Loucy (cell line): ENCODE data around the gene TBX5.

Experiments used
- H2AFZ ChIP-seq: fragments of 200-600 bp; sonication (generic); 2 replicates; pipeline ENCODE4 v1.6.0; 2016; ENCODE audit warnings: antibody characterized with exemption, mild to moderate bottlenecking, low read length, moderate library complexity
- H3F3A ChIP-seq: fragments of 200-600 bp; 2 replicates; pipeline ENCODE4 v1.6.0; 2016; ENCODE audit warnings: antibody characterized with exemption, low read depth, mild to moderate bottlenecking
- H3K27me3 ChIP-seq: fragments of 200-600 bp; sonication (generic); 2 replicates; pipeline ENCODE4 v1.6.1; 2014; ENCODE audit warnings: low read length, mild to moderate bottlenecking; ENCODE audit not compliant: insufficient read depth, poor library complexity, severe bottlenecking
- H3K36me3 ChIP-seq: fragments of 200-600 bp; sonication (generic); 2 replicates; pipeline ENCODE4 v1.6.1; 2016; ENCODE audit warnings: low read length; ENCODE audit not compliant: insufficient read depth
- H3K4me1 ChIP-seq: fragments of 200-600 bp; sonication (generic); 2 replicates; pipeline ENCODE4 v1.5.1; 2014; ENCODE audit warnings: low read length, mild to moderate bottlenecking; ENCODE audit not compliant: insufficient read depth, poor library complexity, severe bottlenecking
- H3K4me2 ChIP-seq: fragments of 200-600 bp; sonication (generic); 2 replicates; pipeline ENCODE4 v1.6.0; 2014; ENCODE audit warnings: antibody characterized with exemption, low read length, low read depth, mild to moderate bottlenecking; ENCODE audit not compliant: poor library complexity, severe bottlenecking
- H3K4me3 ChIP-seq: fragments of 200-600 bp; sonication (generic); 2 replicates; pipeline ENCODE4 v1.5.1; 2014; ENCODE audit warnings: low read length, mild to moderate bottlenecking, mixed read lengths; ENCODE audit not compliant: poor library complexity, severe bottlenecking
- H3K79me2 ChIP-seq: fragments of 200-600 bp; sonication (generic); 2 replicates; pipeline ENCODE4 v1.6.1; 2014; ENCODE audit warnings: low read length; ENCODE audit not compliant: insufficient read depth
- H3K9ac ChIP-seq: fragments of 200-600 bp; sonication (generic); 2 replicates; pipeline ENCODE4 v1.6.0; 2014; ENCODE audit warnings: mild to moderate bottlenecking, low read depth, low read length, moderate library complexity; ENCODE audit not compliant: poor library complexity, severe bottlenecking
- H3K9me2 ChIP-seq: fragments of 200-600 bp; sonication (generic); replicated peaks from 2 replicates; pipeline ENCODE4 v1.6.1; 2016; ENCODE audit warnings: low read depth, low read length, mixed read lengths
- H3K9me3 ChIP-seq: fragments of 200-600 bp; sonication (generic); 2 replicates; pipeline ENCODE4 v1.6.1; 2014; ENCODE audit warnings: mild to moderate bottlenecking, antibody characterized with exemption, low read length, low read depth; ENCODE audit not compliant: insufficient read depth
- H4K20me1 ChIP-seq: fragments of 200-600 bp; sonication (generic); 2 replicates; pipeline ENCODE4 v1.6.0; 2014; ENCODE audit warnings: antibody characterized with exemption, low read length, mild to moderate bottlenecking; ENCODE audit not compliant: insufficient read depth, poor library complexity, severe bottlenecking
- EZH2phosphoT487 ChIP-seq: fragments of 200-600 bp; IDR thresholded peaks from 2 replicates; pipeline ENCODE4 v1.6.1; 2018; ENCODE audit warnings: antibody characterized with exemption, mild to moderate bottlenecking, moderate library complexity, borderline replicate concordance
- TF ChIP-seq, protein P1 (sequence below): fragments of 200-600 bp; sonication (generic); conservative IDR thresholded peaks from 2 replicates; pipeline ENCODE4 v1.5.1; 2014; ENCODE audit warnings: mild to moderate bottlenecking, antibody characterized with exemption, low read length

TBX5 gene

DNA sequence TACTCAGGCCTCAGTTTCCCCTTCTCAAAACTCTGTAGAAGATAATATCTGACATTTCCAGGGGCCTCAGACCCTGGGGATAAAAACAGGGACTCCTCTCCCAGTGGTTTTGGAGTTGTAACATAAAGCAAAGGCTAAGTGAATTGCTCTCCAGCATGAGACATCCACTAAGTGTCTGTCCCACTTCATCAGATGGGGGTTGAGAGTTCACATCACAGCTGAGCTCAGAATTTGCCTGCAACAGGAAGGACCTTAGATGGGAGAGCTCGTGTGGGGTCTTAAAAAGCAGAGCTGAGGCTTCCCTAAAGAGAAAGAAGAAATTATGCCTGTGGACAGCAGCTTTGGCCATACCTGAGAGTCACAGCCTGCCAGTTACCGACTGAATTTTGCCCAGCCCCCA, 61.1 kb downstream of the TBX5 start:
- Histone ChIP-seq H3F3A (no peaks in the 10 kb centered on the region), H3K9ac (no peak overlapping the region)
- no peak for TF ChIP-seq EZH2phosphoT487
- TF ChIP-seq, protein P1, sequence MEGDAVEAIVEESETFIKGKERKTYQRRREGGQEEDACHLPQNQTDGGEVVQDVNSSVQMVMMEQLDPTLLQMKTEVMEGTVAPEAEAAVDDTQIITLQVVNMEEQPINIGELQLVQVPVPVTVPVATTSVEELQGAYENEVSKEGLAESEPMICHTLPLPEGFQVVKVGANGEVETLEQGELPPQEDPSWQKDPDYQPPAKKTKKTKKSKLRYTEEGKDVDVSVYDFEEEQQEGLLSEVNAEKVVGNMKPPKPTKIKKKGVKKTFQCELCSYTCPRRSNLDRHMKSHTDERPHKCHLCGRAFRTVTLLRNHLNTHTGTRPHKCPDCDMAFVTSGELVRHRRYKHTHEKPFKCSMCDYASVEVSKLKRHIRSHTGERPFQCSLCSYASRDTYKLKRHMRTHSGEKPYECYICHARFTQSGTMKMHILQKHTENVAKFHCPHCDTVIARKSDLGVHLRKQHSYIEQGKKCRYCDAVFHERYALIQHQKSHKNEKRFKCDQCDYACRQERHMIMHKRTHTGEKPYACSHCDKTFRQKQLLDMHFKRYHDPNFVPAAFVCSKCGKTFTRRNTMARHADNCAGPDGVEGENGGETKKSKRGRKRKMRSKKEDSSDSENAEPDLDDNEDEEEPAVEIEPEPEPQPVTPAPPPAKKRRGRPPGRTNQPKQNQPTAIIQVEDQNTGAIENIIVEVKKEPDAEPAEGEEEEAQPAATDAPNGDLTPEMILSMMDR = no peak

DNA sequence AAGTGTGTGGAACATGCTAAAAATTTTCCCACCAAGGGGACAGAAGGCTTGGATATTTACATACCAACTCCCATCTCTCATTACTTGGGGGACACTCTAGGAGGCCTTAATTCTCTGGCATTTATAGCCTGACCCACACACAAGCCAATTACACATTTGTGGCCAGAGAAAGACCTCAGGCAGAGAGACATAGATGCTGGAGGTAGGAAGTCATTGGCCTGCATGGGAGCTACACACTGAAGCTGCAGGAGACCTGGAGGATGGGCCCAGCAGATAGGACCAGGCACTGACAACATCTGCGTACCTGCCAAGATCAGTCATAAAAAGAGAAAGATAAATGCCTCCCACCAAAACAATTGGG, 61.7 kb downstream of the TBX5 start:
- no peak for TF ChIP-seq EZH2phosphoT487
- TF ChIP-seq, protein P1 = no peak
- no peaks in the 10 kb centered on the region for H3F3A ChIP-seq
- H2AFZ ChIP-seq = no peak overlapping the region

More for the DNA sequence above, 61.1 kb downstream of the TBX5 start:
- Histone ChIP-seq H4K20me1 (no peaks in the 10 kb centered on the region), H3K36me3 (no peaks in the 10 kb centered on the region), H3K9me2 (no peaks in the 10 kb centered on the region), H3K9me3 (no peaks in the 10 kb centered on the region; the same call in 1 of the 2 replicates), H3K27me3 (no peaks in the 10 kb centered on the region), H2AFZ (no peak overlapping the region), H3K79me2 (no peaks in the 10 kb centered on the region), H3K4me1 (no peaks in the 10 kb centered on the region), H3K4me2 (no peak overlapping the region), H3K4me3 (no peak overlapping the region)

DNA sequence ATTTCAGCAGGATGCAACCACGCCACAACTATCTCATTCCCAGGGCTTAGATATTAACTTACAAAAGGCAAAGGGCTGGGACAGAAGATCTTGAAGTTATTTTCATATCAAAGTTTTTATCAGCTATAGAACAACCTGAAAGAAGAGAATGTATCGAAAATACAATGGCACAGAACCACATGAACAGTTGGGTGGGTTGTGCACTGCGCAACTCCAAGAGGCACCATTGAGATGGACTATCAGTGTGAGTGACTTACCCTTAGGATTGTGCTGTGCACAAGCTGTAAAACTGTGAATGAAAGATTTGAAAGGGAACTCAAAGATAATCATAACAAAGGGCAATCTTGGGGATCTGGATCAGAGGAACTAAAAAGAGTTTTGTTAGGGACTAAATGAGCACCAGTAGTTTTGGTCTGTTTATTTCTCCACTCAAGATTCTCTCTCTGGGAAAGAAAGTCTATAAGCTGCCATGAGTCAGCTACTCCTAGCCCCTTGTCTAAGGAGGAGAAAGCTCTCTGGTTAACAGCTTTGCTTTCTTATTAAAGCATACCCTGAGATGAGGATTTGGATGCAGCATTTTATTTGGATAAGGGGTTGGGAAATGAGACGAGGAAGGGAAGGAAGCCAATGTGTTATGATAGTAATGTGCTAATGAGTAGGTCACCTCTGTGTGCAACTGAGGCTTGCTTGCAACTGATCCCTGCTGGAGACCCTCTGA, 62.2 kb downstream of the TBX5 start:
- Histone ChIP-seq H3K4me1 (no peaks in the 10 kb centered on the region), H4K20me1 (no peaks in the 10 kb centered on the region), H3K9me2 (no peaks in the 10 kb centered on the region), H3K27me3 (no peaks in the 10 kb centered on the region), H3K36me3 (no peaks in the 10 kb centered on the region), H3K79me2 (no peaks in the 10 kb centered on the region), H3K9ac (no peak overlapping the region), H3K9me3 (no peaks in the 10 kb centered on the region; the same call in 1 of the 2 replicates), H3F3A (no peaks in the 10 kb centered on the region), H3K4me2 (no peak overlapping the region), H3K4me3 (no peak overlapping the region), H2AFZ (no peak overlapping the region)
- TF ChIP-seq, protein P1 = no peak
- TF ChIP-seq EZH2phosphoT487 = no peak

More for the DNA sequence above, 61.7 kb downstream of the TBX5 start:
- H3K4me3 ChIP-seq = no peak overlapping the region
- no peaks in the 10 kb centered on the region for H3K4me1 ChIP-seq
- H3K4me2 ChIP-seq = no peak overlapping the region
- no peaks in the 10 kb centered on the region; the same call in 1 of the 2 replicates for H3K9me3 ChIP-seq
- no peaks in the 10 kb centered on the region for H3K79me2 ChIP-seq
- H3K36me3 ChIP-seq = no peaks in the 10 kb centered on the region
- H3K9me2 ChIP-seq = no peaks in the 10 kb centered on the region
- H3K9ac ChIP-seq = no peak overlapping the region
- no peaks in the 10 kb centered on the region for H4K20me1 ChIP-seq
- no peaks in the 10 kb centered on the region for H3K27me3 ChIP-seq
